ENCODE measurements around the gene BTD.

Gene BTD

DNA sequence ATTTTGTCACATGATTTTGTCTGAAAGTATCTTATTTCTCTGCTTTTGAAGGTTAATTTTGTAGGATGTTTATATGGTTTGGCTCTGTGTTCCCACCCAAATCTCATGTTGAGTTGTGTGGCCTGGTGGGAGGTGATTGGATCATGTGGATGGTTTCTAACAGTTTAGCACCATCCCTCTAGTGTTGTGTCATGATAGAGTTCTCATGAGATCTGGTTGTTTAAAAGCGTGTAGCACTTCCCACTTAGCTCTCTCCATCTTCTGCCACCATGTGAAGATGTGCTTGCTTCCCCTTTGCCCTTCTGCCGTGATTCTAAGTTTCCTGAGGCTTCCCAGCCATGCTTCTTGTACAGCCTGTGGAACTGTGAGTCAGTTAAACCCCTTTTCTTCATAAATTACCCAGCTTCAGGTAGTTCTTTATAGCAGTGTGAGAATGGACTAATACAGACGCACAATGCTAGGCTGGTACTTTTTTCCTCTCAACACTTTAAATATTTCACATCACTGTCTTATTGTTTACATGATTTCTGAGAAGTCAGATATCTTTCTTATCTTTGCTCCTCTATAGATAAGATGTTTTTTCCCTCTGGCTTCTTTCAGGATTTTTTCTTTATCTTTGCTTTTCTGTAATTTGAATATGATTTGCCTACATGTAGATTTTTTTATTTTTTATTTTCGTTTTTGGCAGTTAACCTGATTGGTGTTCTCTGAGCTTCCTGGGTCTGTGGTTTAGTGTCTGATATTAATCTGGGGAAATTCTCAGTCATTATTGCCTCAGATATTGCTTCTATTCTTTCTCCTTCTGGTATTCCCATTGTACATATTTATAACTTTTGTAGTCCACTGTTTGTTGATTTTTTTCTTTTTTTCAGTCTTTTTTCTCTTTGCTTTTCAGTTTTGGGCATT lies 22.2 kb downstream of the BTD start:
- TF ChIP-seq, protein P1, sequence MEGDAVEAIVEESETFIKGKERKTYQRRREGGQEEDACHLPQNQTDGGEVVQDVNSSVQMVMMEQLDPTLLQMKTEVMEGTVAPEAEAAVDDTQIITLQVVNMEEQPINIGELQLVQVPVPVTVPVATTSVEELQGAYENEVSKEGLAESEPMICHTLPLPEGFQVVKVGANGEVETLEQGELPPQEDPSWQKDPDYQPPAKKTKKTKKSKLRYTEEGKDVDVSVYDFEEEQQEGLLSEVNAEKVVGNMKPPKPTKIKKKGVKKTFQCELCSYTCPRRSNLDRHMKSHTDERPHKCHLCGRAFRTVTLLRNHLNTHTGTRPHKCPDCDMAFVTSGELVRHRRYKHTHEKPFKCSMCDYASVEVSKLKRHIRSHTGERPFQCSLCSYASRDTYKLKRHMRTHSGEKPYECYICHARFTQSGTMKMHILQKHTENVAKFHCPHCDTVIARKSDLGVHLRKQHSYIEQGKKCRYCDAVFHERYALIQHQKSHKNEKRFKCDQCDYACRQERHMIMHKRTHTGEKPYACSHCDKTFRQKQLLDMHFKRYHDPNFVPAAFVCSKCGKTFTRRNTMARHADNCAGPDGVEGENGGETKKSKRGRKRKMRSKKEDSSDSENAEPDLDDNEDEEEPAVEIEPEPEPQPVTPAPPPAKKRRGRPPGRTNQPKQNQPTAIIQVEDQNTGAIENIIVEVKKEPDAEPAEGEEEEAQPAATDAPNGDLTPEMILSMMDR (IDR thresholded peaks at IDR 0.05; ENCODE audit: low read depth, low read length), result no peak
- no peak for TF ChIP-seq MYC (IDR thresholded peaks at IDR 0.05; ENCODE audit: low read depth, low read length)
- TF ChIP-seq, protein P2, sequence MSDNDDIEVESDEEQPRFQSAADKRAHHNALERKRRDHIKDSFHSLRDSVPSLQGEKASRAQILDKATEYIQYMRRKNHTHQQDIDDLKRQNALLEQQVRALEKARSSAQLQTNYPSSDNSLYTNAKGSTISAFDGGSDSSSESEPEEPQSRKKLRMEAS (IDR thresholded peaks at IDR 0.05; ENCODE audit: low read depth, low read length), result no peak
- no peak for TF ChIP-seq POLR2A (IDR thresholded peaks at IDR 0.05; ENCODE audit: extremely low read depth, insufficient read length)
- no peak for DNase-seq (ENCODE audit: low read depth)
- H3K4me3 ChIP-seq (ENCODE audit: low read depth, low read length), result no peak overlapping the region

DNA sequence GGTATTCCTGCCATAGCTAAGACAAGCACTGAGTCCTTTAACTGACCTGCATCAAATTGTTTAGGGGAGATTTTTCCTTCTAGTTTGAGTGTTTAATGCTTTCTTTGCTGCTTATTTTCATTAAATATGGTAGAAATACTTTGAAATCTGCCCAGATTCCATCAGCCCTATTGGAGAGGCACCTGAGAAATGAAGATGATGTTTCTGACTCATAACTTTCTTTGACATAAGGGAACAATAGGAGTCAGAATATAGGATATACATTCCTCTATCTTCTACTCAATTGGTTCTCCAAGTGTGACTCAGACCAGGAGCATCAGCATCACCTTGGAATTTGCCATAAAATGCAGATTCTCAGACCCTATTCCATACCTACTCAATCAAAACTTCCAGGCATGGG lies 27.4 kb downstream of the BTD start:
- no peak for DNase-seq (ENCODE audit: low read depth)
- TF ChIP-seq, protein P2 (IDR thresholded peaks at IDR 0.05; ENCODE audit: low read depth, low read length), result no peak
- no peak overlapping the region for H3K4me3 ChIP-seq (ENCODE audit: low read depth, low read length)

DNA sequence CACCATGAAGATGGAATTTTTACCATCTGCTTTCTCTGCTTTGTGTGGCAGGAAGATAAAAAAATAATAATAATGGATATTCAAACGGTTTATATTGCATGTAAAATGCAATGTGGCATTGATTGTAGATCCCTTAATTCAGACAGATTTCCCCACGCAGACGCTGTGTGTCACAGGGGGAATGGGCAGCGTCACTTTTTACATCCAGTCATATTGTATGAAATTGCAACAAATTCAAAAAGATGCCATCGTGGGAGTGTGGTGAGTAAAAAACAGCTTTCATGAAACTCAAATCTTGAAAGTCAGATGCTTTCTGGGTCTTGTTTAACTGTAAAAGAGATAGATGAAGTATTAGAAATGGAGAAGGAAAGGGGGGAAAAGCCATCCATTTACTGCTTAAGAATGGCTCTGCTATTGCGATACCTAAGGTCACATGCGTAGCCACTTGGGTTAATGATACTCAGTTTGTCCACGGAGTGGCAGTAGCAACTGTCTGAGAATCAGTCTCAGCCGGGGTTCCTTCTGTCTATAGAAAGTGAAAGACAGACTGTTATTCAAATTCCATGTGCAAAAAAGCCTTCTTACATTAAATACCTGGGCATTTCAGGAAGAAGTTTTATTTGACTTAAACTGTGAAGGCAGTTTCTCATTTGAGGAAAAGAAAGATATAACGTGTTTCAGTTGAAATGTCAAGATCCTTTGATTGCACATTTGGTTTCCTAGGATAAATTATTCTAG lies 28.5 kb downstream of the BTD start:
- TF ChIP-seq POLR2A (IDR thresholded peaks at IDR 0.05; ENCODE audit: extremely low read depth, insufficient read length), result no peak
- TF ChIP-seq MYC (IDR thresholded peaks at IDR 0.05; ENCODE audit: low read depth, low read length), result peak; percentile 66; the same call in 1 of the 2 replicates
- TF ChIP-seq, protein P1 (IDR thresholded peaks at IDR 0.05; ENCODE audit: low read depth, low read length), result peak; percentile 66
- TF ChIP-seq, protein P2 (IDR thresholded peaks at IDR 0.05; ENCODE audit: low read depth, low read length), result peak; percentile 78
- H3K4me3 ChIP-seq (ENCODE audit: low read depth, low read length), result no peak overlapping the region
- DNase-seq (ENCODE audit: low read depth), result peak; percentile 83

DNA sequence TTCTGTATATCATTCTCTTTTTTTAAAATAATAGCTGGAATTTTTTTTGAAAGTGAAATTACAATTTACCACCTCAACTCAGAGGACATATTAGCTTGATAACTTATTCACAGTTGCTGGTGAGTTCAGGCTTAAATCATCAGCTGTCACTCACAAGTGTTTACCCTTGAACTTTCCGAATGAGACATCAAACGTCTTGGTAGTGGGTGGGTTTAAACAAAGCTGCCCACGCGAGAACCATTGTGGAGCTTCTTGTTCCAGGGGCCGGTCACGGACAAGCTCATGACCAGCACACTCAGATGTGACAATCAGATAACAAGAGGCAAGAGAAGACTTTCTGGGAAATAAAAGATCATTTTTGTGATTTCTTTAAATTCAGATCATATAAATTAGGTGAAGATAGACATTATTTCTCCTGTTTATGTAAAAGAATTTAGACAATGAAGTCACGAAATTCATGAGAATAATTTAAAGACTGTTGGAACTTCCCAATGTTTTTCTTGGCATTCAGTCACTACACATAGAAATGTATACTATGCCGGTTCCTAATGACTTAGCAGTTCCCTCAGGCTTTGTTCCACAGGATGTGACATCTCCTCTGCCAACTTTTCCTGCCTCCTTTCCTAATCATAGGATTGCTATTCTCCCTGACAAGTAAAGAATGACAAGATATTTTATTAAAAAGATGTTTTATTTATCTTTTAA lies 29.3 kb downstream of the BTD start:
- no peak overlapping the region for H3K4me3 ChIP-seq (ENCODE audit: low read depth, low read length)
- TF ChIP-seq, protein P2 (IDR thresholded peaks at IDR 0.05; ENCODE audit: low read depth, low read length), result no peak
- no peak for TF ChIP-seq MYC (IDR thresholded peaks at IDR 0.05; ENCODE audit: low read depth, low read length)
- TF ChIP-seq POLR2A (IDR thresholded peaks at IDR 0.05; ENCODE audit: extremely low read depth, insufficient read length), result no peak
- TF ChIP-seq, protein P1 (IDR thresholded peaks at IDR 0.05; ENCODE audit: low read depth, low read length), result no peak
- no peak for DNase-seq (ENCODE audit: low read depth)

DNA sequence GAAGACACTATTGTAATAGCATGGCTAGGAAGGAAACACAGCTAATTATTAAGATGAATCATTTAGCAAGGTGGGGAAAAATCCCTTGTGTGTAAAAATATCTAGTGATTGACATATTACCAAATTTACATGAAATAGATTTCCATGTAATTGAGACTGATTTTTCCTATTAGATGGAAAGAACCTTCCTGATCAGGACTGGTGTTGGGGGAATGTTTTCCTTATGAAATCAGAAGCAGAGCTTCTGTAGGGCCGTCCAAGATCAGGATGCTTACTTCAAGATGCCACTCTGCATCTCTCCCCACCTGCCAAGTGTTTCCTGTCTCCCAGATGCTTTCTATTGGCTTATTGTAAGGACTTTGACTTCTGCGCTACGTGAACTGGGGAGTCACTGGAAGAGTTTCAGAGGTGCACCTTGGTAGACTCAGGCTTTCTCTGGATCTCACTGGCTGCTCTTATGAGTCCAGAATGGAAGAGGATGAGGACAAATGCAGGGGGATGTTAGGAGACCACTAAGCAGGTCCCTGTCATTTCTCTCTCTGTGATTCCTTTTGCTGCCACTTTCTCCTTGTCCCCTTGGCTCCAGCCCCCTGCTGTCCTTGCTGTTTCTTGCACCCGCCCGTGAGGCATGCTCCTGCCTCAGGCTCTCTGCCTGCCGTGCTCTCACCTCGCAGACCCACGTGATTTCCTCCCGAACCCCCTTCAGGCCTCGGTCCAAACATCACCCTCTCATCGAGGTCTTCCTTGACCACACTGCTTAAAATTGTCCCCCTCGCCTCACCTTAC lies 30.1 kb downstream of the BTD start:
- TF ChIP-seq POLR2A (IDR thresholded peaks at IDR 0.05; ENCODE audit: extremely low read depth, insufficient read length), result no peak
- TF ChIP-seq, protein P1 (IDR thresholded peaks at IDR 0.05; ENCODE audit: low read depth, low read length), result no peak
- TF ChIP-seq MYC (IDR thresholded peaks at IDR 0.05; ENCODE audit: low read depth, low read length), result no peak
- TF ChIP-seq, protein P2 (IDR thresholded peaks at IDR 0.05; ENCODE audit: low read depth, low read length), result no peak
- no peak overlapping the region for H3K4me3 ChIP-seq (ENCODE audit: low read depth, low read length)
- no peak for DNase-seq (ENCODE audit: low read depth)

Data from NB4 (cell line).